Type B pancreatic cell (in vitro differentiated cells): ENCODE data around the gene FUT8. TPM values are rescaled to one million over a fixed set of nuclear protein-coding genes. Genes with fewer than 3 reads are reported as not detected.

Source experiments
- DNase-seq: peaks from one replicate; pipeline ENCODE4 v3.0.0; 2021; ENCODE audit warnings: mixed read lengths; ENCODE audit not compliant: unreplicated experiment; ENCODE audit errors: extremely low spot score
- H3K27ac Mint-ChIP-seq: 2 replicates; pipeline ENCODE4 v1.8.0; 2021; ENCODE audit warnings: mild to moderate bottlenecking, mixed read lengths
- H3K27me3 Mint-ChIP-seq: 2 replicates; pipeline ENCODE4 v1.8.0; 2021; ENCODE audit warnings: mixed read lengths
- H3K36me3 Mint-ChIP-seq: 2 replicates; pipeline ENCODE4 v1.8.0; 2021; ENCODE audit warnings: mixed read lengths
- H3K4me1 Mint-ChIP-seq: one replicate; pipeline ENCODE4 v1.8.0; 2021; ENCODE audit warnings: mixed read lengths; ENCODE audit not compliant: unreplicated experiment
- H3K4me3 Mint-ChIP-seq: 2 replicates; pipeline ENCODE4 v1.8.0; 2021; ENCODE audit warnings: mild to moderate bottlenecking, mixed read lengths
- H3K9me3 Mint-ChIP-seq: 2 replicates; pipeline ENCODE4 v1.8.0; 2021; ENCODE audit warnings: mixed read lengths
- CTCF ChIP-seq: fragments of 200-600 bp; sonication (generic); conservative IDR thresholded peaks from 2 replicates; pipeline ENCODE4 v1.5.0; 2021; ENCODE audit warnings: antibody characterized with exemption, mild to moderate bottlenecking
- total RNA-seq: library from RNA; stranded (reverse); gene quantifications from 2 replicates; pipeline ENCODE4 v1.2.1, GENCODE V29; 2021; ENCODE audit warnings: low replicate concordance

FUT8 gene
- total RNA-seq, 1 donor from 2014 or later, result 67.4 TPM

DNA sequence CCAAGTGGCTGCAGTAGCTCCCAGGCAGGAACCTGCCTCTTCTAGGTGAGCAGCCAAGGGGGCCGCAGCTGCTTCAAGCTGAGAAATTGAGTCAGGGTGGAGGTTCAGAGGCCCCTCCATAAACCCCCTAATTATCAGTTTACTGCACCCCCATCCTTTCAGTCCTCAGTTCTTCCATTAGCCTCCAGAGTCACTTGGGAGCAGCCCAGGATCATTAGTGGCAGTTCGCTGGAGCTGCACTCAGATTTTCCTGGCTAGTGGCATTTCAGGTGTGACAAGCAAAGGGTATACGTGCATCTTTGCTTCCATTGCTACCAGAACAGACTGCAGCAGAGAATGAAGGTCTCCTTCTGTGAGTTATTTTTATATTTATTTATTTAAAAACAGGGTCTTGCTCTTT lies 358.7 kb downstream of the FUT8 start:
- Mint-ChIP-seq H3K4me1 (no peaks in the 10 kb centered on the region), H3K36me3 (peaks cover 4% of the 10 kb centered on the region), H3K9me3 (peaks cover 8% of the 10 kb centered on the region), H3K27me3 (peaks cover 20% of the 10 kb centered on the region), H3K4me3 (no peak overlapping the region), H3K27ac (no peak overlapping the region)
- no peak for DNase-seq
- TF ChIP-seq CTCF, result no peak

DNA sequence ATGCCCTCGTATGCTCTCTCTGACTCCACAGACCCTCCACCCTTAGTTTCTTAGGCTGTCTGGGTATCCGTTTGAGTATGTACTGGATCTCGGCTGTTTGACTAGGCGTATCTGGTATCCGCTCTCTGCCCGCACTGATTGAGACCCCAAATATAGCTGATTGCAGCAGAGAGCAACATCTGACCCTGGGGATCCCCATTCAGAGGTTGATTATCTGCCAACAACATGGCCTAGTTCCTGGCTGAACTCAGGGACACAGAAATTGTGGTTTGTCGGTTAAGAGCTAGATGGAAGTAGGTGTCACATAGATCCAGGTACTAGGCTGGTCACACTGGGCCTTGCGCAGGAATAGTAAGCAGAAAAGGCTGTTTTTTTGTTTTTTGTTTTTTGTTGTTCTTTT lies 359.9 kb downstream of the FUT8 start:
- H3K27ac Mint-ChIP-seq, result no peak overlapping the region
- H3K4me1 Mint-ChIP-seq, result no peaks in the 10 kb centered on the region
- H3K27me3 Mint-ChIP-seq, result peaks cover 15% of the 10 kb centered on the region

DNA sequence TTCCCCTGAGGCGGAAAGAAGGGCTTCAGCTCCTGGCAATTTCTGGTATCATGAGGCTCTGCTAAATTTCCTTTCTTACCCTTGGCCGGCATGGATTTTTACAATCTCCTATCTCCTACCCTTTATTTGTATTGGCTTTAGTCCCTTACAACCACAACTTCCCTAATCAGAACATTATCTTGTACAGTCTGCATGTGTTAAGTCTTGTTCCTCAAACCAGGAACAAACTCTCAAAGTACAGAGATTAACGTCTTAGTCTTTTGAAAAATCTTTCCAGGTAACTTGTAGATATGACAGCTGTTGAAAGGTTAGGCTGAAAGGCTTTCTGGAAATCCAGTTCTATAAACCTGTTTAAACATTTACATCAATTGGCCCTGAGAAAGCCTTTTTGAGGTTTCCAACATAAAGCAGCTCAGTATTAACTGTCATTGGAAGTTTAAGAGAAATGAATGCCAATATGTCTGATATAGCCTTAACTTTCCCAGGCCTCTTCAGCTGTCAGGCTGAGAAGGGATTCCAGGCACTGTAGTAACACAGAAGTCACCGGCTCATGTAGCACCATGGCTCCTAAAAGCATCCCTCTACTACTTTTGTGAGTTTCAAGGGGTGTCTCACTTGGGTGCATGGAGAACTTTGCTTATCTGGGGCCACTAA lies 360.5 kb downstream of the FUT8 start:
- Mint-ChIP-seq H3K4me1 (no peaks in the 10 kb centered on the region), H3K27me3 (peaks cover 14% of the 10 kb centered on the region), H3K27ac (no peak overlapping the region), H3K4me3 (no peak overlapping the region), H3K9me3 (peaks cover 3% of the 10 kb centered on the region), H3K36me3 (no peaks in the 10 kb centered on the region)
- TF ChIP-seq CTCF, result no peak
- no peak for DNase-seq

More for the DNA sequence above, 359.9 kb downstream of the FUT8 start:
- no peak for DNase-seq
- no peak for TF ChIP-seq CTCF
- H3K9me3 Mint-ChIP-seq, result peaks cover 3% of the 10 kb centered on the region
- no peaks in the 10 kb centered on the region for H3K36me3 Mint-ChIP-seq
- H3K4me3 Mint-ChIP-seq, result no peak overlapping the region

DNA sequence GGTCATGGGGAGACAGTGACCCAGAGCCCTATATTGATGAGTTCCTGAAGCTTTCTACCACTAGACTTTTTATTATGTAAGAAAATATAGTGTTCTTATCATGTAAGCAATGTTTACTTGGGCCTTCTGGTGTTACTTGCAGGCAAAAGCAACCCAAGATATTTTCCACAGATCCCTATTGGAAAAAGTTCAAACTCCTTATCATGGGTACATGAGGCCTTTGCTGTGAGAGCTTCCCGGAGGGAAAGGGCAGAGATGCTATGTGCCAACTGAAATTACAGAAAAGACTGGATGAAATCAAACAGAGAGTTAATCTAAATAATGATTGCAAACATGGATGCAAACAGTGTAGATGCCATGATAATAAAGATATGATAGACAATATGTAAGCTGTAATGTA lies 361.5 kb downstream of the FUT8 start:
- H3K9me3 Mint-ChIP-seq, result no peaks in the 10 kb centered on the region
- DNase-seq, result no peak
- no peak for TF ChIP-seq CTCF
- no peak overlapping the region for H3K27ac Mint-ChIP-seq
- peaks cover 14% of the 10 kb centered on the region for H3K27me3 Mint-ChIP-seq
- no peak overlapping the region for H3K4me3 Mint-ChIP-seq
- H3K4me1 Mint-ChIP-seq, result no peaks in the 10 kb centered on the region
- H3K36me3 Mint-ChIP-seq, result no peaks in the 10 kb centered on the region

DNA sequence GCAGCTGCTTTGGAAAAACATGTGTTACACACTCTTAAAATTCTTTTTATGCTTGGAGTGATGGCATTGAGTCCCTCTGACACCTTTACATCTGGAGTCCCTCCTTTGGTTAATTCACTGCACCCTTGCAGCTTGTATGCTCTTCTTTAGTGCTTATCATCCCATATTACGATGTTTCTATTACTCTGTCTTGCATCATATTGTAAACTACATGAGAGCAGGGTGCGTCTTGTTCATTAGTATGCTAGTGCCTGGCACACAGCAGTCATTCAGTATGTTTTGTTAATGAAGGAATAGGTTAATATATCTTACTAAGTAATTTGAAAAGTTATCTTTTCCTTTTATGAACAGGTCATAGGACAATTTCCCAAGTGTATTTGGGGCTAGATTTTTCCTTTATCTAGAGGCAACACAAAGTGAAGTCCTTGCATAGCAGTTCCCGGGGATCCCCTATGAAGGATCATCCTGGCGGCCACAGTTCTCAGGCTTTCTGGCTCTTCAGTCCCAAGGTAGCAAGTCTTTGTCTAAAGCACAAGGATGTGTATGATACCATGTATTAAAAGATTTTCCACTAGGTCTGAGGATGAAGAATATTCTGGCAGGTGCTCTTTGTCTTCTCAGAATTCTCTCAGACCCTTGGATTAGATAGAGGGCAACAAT lies 363.8 kb downstream of the FUT8 start:
- peaks cover 22% of the 10 kb centered on the region for H3K27me3 Mint-ChIP-seq
- DNase-seq, result no peak
- H3K36me3 Mint-ChIP-seq, result no peaks in the 10 kb centered on the region
- TF ChIP-seq CTCF, result no peak
- no peak overlapping the region for H3K4me3 Mint-ChIP-seq
- H3K27ac Mint-ChIP-seq, result no peak overlapping the region
- H3K9me3 Mint-ChIP-seq, result no peaks in the 10 kb centered on the region
- no peaks in the 10 kb centered on the region for H3K4me1 Mint-ChIP-seq
